A673 (cell line): ENCODE results near the gene CACNA2D2.

Experiments used
- CTCF ChIP-seq: fragments of 300-800, 200-600 bp; sonication (generic); conservative IDR thresholded peaks from 2 replicates; pipeline ENCODE4 v1.5.1; 2017; ENCODE audit warnings: low read depth, mild to moderate bottlenecking, antibody characterized with exemption, low read length, moderate library complexity, mixed read lengths
- EZH2 ChIP-seq: fragments of 200-600 bp; sonication (generic); IDR thresholded peaks from 2 replicates; pipeline ENCODE4 v1.6.1; 2017; ENCODE audit warnings: borderline replicate concordance, low read depth, mild to moderate bottlenecking, mixed read lengths, antibody characterized with exemption, low read length; ENCODE audit not compliant: poor library complexity, severe bottlenecking

- TF ChIP-seq EZH2 (no peak), CTCF (no peak)
Measured at GRCh38 chr3:50358355-50358910, 145.0 kb downstream of the CACNA2D2 start.
